Skeletal muscle tissue (tissue), 4 donors: ENCODE data around the gene SHISAL1. TPM values are rescaled to one million over a fixed set of nuclear protein-coding genes. Genes with fewer than 3 reads are reported as not detected.

ENCODE experiments used
- H3K27ac ChIP-seq: one replicate; pipeline ENCODE4 v1.7.0; 2013; ENCODE audit warnings: mild to moderate bottlenecking, low read depth, low read length, inconsistent platforms
- H3K27me3 ChIP-seq, 3 donors: one replicate each; pipeline ENCODE4 v1.7.0; 2013; ENCODE audit warnings: low read length in 3 of 3; ENCODE audit not compliant: control insufficient read depth in 3 of 3, insufficient read depth in 3 of 3
- H3K36me3 ChIP-seq, 3 donors: one replicate each; pipeline ENCODE4 v1.7.0; 2013; ENCODE audit warnings: low read length in 3 of 3; ENCODE audit not compliant: control insufficient read depth in 3 of 3, insufficient read depth in 3 of 3
- H3K4me1 ChIP-seq, 3 donors: one replicate each; pipeline ENCODE4 v1.7.0; 2013; ENCODE audit warnings: low read length in 3 of 3, mild to moderate bottlenecking in 3 of 3; ENCODE audit not compliant: control insufficient read depth in 3 of 3, insufficient read depth in 3 of 3
- H3K4me3 ChIP-seq, 3 donors: one replicate each; pipeline ENCODE4 v1.7.0; 2013; ENCODE audit warnings: low read length in 3 of 3
- H3K9ac ChIP-seq, 3 donors: one replicate each; pipeline ENCODE4 v1.7.0; 2013; ENCODE audit warnings: low read length in 3 of 3, mild to moderate bottlenecking in 3 of 3, moderate library complexity in 2 of 3, low read depth in 1 of 3
- H3K9me3 ChIP-seq, 3 donors: one replicate each; pipeline ENCODE4 v1.7.0; 2013; ENCODE audit warnings: low read length in 3 of 3; ENCODE audit not compliant: control insufficient read depth in 3 of 3
- total RNA-seq: library from RNA; depleted of rRNA; stranded (reverse); fragments of >200 nt; gene quantifications from one replicate; pipeline ENCODE4 v1.2.3, GENCODE V29; 2014
- donor health status: Osteomylitis.

The SHISAL1 gene
- total RNA-seq, 1 donor from 2014 or later = 7.3 TPM

DNA sequence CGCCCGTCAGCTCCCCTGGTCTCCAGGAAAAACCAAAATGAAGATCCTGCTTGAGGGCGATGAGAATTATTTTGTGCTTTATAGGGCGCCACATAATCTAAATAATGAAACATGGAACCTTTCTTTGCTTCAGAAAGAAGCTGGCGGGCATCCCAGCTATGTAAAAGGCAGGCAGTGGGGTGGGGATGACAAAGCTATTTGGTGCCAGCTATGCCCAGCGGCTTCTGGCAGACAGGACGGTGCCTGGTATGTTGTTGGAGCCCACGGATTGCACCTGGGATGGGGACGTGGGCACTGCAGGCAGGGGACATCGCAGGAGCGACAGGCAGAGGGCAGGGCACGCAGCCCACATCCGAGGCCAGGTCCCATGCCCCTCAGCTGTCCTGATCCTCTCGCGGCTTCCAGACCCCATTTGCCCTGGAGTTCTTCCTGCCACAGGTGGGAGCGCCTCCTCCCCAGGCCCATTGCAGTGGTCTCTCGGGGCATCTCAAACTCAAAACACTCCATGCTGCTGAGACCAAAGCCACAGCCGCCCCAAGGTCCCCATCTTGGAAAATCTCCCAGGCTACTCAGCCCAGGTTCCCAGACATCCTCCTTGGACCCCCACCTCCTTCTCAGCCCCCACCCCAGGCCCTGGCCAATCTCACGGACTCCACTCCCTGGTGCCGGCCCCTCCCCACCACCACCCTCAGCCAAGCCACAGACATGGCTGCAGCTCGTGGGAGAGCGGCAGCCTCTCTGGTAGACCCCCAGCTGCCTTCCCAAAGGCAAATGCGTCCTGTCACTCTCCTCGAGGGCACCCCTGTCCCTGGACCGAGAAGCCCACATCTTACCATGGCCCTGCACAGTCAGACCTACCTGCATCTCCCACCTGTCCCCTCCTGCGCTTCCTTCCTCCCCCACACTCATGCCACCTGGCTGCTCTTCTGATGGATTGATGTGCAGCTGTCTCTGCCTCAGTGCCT, 45.7 kb downstream of the SHISAL1 start:
- Histone ChIP-seq H3K27ac (no peak overlapping the region), H3K36me3 (no peaks in the 10 kb centered on the region), H3K9me3 (no peaks in the 10 kb centered on the region), H3K4me3 (no peak overlapping the region), H3K27me3 (peaks cover 10 to 47% (median 34%) of the 10 kb centered on the region in 3 donors), H3K4me1 (no peaks in the 10 kb centered on the region), H3K9ac (no peak overlapping the region)

DNA sequence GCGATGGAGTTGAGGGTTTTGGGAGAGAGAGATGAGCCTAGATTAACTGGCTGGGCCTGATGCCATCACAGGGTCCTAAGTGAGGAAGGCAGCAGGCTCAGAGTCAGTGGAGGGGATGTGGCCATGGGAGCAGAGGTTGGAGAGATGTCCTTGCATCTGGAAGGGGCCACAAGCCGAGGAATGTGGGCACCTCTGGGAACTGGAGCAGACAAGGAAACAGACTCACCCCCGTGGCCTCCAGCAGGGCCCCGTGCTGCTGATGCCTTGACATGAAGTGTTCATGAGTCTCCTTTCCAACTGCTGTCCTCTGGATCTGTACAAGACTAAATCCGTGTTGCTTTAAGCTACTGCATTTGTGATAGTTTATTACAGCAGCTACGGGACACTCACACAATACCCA, 49.2 kb downstream of the SHISAL1 start:
- peaks cover 7 to 24% (median 17%) of the 10 kb centered on the region in 3 donors for H3K27me3 ChIP-seq
- no peak overlapping the region for H3K4me3 ChIP-seq
- no peaks in the 10 kb centered on the region for H3K36me3 ChIP-seq
- no peak overlapping the region for H3K9ac ChIP-seq
- H3K9me3 ChIP-seq = no peaks in the 10 kb centered on the region
- no peaks in the 10 kb centered on the region for H3K4me1 ChIP-seq
- no peak overlapping the region for H3K27ac ChIP-seq

DNA sequence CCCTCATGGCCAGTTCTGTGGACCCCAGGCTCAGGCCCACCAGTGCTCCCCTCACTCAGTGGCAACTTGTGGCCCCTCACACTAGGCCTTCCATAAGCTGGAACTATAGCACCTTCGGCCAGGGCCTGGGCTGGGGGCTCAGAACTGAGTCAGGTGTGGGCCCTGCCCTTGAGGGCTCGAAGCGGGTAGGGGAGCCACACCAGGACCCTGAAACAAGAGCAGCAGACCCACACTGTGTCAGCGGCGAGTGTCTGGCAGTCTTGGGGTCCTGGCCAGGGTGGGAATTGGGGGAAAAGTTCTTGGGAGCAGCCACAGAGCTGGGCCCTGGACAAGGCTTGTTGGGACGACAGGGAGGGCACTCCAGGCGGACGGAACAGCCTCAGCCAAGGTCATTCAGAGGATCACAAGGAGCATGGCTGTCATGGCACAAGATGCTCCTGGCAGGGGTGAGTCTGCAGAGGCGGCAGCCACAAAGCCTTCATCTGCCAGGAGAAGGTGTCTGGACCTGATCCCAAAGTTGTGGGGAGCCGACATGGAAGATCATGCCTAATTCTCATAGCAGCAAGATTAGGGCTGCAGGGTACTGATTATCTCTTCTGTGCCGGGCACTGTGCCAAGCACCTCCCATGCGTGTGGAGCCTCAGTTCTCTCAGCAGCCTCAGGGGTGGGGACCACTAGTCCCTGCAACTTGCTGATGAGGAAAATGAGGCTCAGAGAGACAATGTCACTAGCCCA, 50.7 kb downstream of the SHISAL1 start:
- Histone ChIP-seq H3K4me3 (no peak overlapping the region), H3K27ac (no peak overlapping the region), H3K27me3 (peaks cover 6 to 21% (median 9%) of the 10 kb centered on the region in 3 donors), H3K36me3 (no peaks in the 10 kb centered on the region), H3K9ac (no peak overlapping the region), H3K4me1 (no peaks in the 10 kb centered on the region), H3K9me3 (no peaks in the 10 kb centered on the region)

DNA sequence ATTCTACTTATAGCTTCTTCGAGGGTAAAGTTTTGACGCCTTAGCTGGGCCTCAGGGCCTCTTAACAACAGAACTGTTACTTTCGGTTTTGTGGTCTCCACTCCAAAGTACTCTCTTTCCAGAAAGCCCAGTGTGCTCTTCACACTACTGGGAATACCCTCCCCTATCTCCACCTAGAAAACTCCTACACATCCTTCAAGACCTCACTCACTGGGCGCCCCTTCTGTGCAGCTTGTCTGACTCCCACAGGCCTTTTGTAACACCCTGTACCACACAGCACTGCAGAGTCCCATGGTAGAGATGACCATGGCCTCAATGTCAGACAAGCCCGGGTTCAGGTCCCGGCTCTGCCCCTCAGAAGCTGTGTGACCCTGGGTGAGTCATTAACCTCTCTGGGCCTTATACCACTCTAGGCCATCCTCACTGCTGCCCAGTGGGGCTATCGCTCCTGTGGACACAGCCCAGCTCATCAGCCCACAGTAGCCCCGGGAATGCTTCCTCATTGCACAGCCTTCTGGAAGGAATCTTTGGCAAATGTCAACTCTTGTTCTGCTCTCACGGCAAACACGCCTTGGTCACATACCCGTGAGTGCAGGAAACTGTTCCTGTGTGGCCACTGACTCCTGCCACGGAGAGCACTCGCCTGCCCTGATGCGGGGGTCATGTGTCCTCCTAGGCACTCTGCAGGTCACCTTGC, 51.4 kb downstream of the SHISAL1 start:
- Histone ChIP-seq H3K9me3 (no peaks in the 10 kb centered on the region), H3K4me3 (no peak overlapping the region), H3K4me1 (no peaks in the 10 kb centered on the region), H3K27ac (no peak overlapping the region), H3K9ac (no peak overlapping the region), H3K27me3 (peaks cover 9 to 19% (median 9%) of the 10 kb centered on the region in 3 donors), H3K36me3 (no peaks in the 10 kb centered on the region)

DNA sequence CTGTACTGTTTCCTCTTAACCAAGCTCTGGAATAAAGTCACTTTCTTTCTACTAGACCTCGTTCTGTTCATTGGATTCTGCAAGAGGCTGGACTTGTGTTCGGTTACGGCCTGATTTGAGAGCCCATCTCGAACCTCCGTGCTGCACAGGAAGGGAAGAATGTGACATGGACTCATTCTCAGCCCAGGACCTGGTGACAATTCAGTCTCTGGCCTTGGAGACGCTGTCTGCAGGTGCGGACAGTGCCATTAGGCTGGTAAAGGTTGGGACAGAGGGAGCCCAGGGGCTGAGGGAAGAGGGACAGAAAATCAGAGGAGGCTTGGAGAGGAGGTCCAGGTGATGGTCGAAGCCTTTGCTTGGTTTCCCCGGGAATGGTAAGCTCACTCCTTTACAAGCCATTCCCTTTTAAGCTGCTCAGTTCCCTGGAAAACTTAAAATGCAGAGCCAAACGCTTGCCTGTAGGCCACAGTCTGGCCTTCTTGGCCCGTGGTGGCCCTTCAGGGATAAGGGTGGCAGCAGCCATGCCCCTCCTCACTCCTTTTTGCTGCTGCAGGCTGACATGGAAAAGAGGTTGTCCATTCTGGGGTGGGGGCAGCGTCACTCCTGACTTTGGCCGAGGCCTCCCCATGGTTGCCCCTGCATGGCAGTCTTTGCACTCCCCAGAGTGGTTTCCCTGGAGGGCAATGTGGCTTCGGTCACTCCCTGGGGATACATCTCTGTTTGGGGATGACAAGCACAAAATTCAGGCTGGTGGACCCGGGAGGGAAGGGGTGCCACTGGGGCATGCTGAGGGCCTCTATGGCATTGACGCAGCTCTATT, 52.3 kb downstream of the SHISAL1 start:
- Histone ChIP-seq H3K4me1 (no peaks in the 10 kb centered on the region), H3K4me3 (no peak overlapping the region), H3K27ac (no peak overlapping the region)

DNA sequence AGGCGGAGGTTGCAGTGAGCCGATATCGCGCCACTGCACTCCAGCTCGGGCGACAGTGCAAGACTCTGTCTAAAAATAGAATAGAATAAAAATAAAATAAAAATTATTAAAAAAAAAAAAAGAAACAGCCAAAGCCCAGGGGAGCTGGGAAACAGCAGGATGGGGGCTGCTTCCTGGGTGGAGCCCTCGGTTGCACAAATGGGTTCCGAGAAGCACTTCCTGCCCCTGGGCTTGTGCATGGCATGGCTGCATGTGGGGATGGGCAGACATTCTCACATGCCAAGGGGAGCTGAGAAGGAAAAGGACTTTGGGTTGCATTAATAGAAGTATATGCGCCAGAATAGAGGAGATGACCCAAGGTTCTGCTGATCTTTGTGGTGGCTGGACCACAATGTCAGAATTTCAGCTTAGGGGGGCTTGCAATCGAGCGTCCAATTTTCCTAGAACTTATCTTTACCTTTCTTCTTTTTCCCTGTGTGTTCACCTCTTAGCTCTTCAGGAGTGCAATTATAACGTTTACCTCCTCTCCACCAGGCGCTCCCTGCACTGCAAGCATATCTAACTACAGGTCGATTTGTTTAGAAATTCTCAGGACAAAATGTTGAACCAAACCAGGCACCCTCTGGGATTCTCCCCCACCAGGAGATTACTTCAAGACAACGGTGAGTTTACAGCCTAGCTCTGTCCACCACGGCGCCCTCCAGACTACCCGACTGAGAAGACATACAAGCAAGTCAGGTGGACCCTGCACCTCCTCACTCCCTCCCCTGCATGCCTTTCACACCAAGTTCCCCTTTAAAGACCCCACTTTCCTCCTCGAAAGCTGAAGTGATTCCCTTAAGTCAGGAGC, 53.2 kb downstream of the SHISAL1 start:
- Histone ChIP-seq H3K36me3 (no peaks in the 10 kb centered on the region), H3K9me3 (no peaks in the 10 kb centered on the region), H3K9ac (no peak overlapping the region), H3K27ac (no peak overlapping the region), H3K27me3 (peaks cover 5 to 14% (median 8%) of the 10 kb centered on the region in 3 donors), H3K4me1 (no peaks in the 10 kb centered on the region), H3K4me3 (no peak overlapping the region)

More for the DNA sequence above, 52.3 kb downstream of the SHISAL1 start:
- Histone ChIP-seq H3K27me3 (peaks cover 5 to 22% (median 12%) of the 10 kb centered on the region in 3 donors), H3K9me3 (no peaks in the 10 kb centered on the region), H3K9ac (no peak overlapping the region), H3K36me3 (no peaks in the 10 kb centered on the region)

DNA sequence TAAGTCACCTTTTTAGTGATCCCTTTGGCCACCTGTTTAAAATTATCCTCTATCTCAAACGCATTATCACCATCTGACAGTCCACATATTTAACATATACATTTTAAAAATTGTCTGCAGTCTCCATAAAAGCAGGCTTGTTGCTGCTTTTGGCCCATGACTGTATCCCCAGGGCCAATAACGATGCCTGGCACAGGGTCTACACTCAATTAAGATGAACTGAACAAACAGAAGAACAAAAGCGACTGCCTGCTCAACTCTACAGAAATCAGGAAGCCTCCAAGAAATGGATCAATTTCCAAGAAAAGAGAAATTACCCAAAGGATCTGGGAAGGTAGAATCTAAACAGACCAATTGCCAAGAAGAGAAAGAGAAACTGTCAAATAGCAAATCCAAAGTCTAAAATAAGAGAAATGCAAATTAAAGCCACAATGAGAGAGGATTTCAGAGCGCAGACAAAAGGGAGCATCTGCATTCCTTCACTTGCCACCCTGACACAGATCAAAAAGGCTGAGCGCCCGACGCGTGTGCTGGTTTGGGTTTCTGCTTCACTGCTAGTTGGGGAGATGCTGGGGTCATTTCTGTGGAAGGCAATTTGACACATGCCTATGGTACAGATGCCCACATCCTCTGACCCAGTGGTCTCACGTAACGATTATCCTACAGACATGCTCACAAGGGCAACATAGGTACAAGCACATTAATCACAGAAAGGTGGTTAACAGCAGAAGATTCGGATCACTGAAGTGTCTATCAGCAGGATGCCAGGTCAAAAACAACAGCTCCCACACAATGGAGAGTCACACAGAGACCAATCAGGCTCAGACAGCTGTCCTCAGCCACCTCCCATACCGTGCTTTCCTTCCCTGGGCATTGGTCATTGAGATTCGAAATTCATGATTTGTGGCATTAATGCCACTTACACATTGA, 55.9 kb downstream of the SHISAL1 start:
- Histone ChIP-seq H3K9ac (no peak overlapping the region), H3K36me3 (no peaks in the 10 kb centered on the region), H3K4me3 (no peak overlapping the region), H3K27me3 (peaks cover 5 to 11% (median 8%) of the 10 kb centered on the region in 3 donors), H3K9me3 (no peaks in the 10 kb centered on the region), H3K4me1 (no peaks in the 10 kb centered on the region), H3K27ac (no peak overlapping the region)

DNA sequence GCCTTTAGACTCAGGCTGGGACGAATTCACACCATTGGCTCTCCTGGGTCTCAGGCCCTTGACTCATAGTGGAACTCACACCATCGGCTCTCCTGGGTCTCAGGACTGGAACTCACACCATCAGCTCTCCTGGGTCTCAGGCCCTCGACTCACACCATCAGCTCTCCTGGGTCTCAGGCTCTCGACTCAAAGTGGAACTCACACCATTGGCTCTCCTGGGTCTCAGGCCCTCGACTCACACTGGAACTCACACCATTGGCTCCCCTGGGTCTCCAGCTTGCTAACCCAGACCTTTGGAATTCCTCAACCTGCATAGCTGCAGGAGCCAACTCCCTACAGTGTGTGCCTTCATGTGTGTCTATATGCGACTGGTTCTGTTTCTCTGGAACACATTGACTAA, 56.7 kb downstream of the SHISAL1 start:
- Histone ChIP-seq H3K4me3 (no peak overlapping the region), H3K9me3 (no peaks in the 10 kb centered on the region), H3K27me3 (peaks cover 5 to 11% (median 8%) of the 10 kb centered on the region in 3 donors), H3K36me3 (no peaks in the 10 kb centered on the region), H3K4me1 (no peaks in the 10 kb centered on the region), H3K27ac (no peak overlapping the region), H3K9ac (no peak overlapping the region)
